ENCODE results near the gene ADAMTS7. TPM values are rescaled to one million over a fixed set of nuclear protein-coding genes. Genes with fewer than 3 reads are reported as not detected.

ADAMTS7 gene
- total and polyA plus RNA-seq, 2 of the 13 experiments (the other 11 are each of a cell fraction or from before 2014, with no cell fraction given), result 0.09 to 0.12 TPM

GRCh38 chr15:78712797-78713515, 98.3 kb downstream of the ADAMTS7 start:
- H3K27me3 ChIP-seq (ENCODE audit: control insufficient read depth in 1 of 2, insufficient read depth in 2 of 2, low read length in 2 of 2), result no peaks in the 10 kb centered on the region; a peak in 1 of 5 replicates
- peak; percentile 12; the same call in 1 of the 2 replicates for TF ChIP-seq MAFF (IDR thresholded peaks at IDR 0.05; ENCODE audit: low read depth, low read length)
- TF ChIP-seq ZNF547 (CRISPR knock-in tag; IDR thresholded peaks at IDR 0.05), result no peak
- H3K4me1 ChIP-seq (ENCODE audit: insufficient read depth, low read length), result peaks cover 6% of the 10 kb centered on the region
- peak overlapping the region; percentile 27 for H2AFZ ChIP-seq (ENCODE audit: low read length)
- DNase-seq (ENCODE audit: low spot score) (no peak), ATAC-seq (no peak), FAIRE-seq (no peak)
- ChIA-PET POLR2A (no interaction called here), CTCF (ENCODE audit: low intra/inter-chr PET ratio, low total read pairs) (no interaction called here)
- intact Hi-C loops (cut with micrococcal nuclease; ENCODE audit: unreplicated experiment) (no loop called here), in situ Hi-C loops (cut with HindIII; ENCODE audit: extremely low pct_ligation_motif_present, low pct_unique_long_range_greater_than_20kb) (loop anchor here (10.0 kb wide), 1 partner anchor 408 kb away; no protein-coding TSS in a partner anchor)
- BruUV-seq (replicated peaks), result no TSS peak
- no peaks in the 10 kb centered on the region for H3K9me3 ChIP-seq (ENCODE audit: low read length)
- no peak overlapping the region for H3K4me2 ChIP-seq (ENCODE audit: low read depth, low read length)
- WGBS (ENCODE audit: low lambda C conversion rate), result 15% methylated on average over 8 of the region's 8 CpGs
- H3K27ac ChIP-seq (ENCODE audit: extremely low read length, insufficient read depth, low read length), result no peak overlapping the region
- H3K79me2 ChIP-seq (ENCODE audit: insufficient read depth, low read length), result no peaks in the 10 kb centered on the region
- H4K20me1 ChIP-seq (ENCODE audit: insufficient read depth, low read length), result no peaks in the 10 kb centered on the region
- H3K4me3 ChIP-seq (replicated peaks in 1 of 3; ENCODE audit: insufficient read depth in 1 of 3, low read depth in 2 of 3, low read length in 3 of 3), result no peak overlapping the region
- no peak overlapping the region for H3K9ac ChIP-seq (ENCODE audit: insufficient read depth, low read depth, low read length)
- H3K36me3 ChIP-seq (replicated peaks in 1 of 2; ENCODE audit: control insufficient read depth in 1 of 2, insufficient read depth in 2 of 2, low read length in 2 of 2), result no peaks in the 10 kb centered on the region

GRCh38 chr15:78711638-78712037, 99.6 kb downstream of the ADAMTS7 start:
- H3K36me3 ChIP-seq (replicated peaks in 1 of 2; ENCODE audit: control insufficient read depth in 1 of 2, insufficient read depth in 2 of 2, low read length in 2 of 2), result no peaks in the 10 kb centered on the region
- ATAC-seq, result no peak
- H4K20me1 ChIP-seq (ENCODE audit: insufficient read depth, low read length), result no peaks in the 10 kb centered on the region
- H3K79me2 ChIP-seq (ENCODE audit: insufficient read depth, low read length), result no peaks in the 10 kb centered on the region
- FAIRE-seq, result no peak
- no peak overlapping the region for H3K9ac ChIP-seq (ENCODE audit: insufficient read depth, low read depth, low read length)
- no TSS peak for BruUV-seq (replicated peaks)
- WGBS (ENCODE audit: low lambda C conversion rate), result 7% methylated on average over 2 of the region's 2 CpGs
- no peaks in the 10 kb centered on the region; a peak in 1 of 5 replicates for H3K27me3 ChIP-seq (ENCODE audit: control insufficient read depth in 1 of 2, insufficient read depth in 2 of 2, low read length in 2 of 2)
- ChIA-PET CTCF (ENCODE audit: low intra/inter-chr PET ratio, low total read pairs) (no interaction called here), POLR2A (no interaction called here)
- no peak overlapping the region for H2AFZ ChIP-seq (ENCODE audit: low read length)
- in situ Hi-C loops (cut with HindIII; ENCODE audit: extremely low pct_ligation_motif_present, low pct_unique_long_range_greater_than_20kb) (loop anchor here (10.0 kb wide), 1 partner anchor 407 kb away; no protein-coding TSS in a partner anchor), intact Hi-C loops (cut with micrococcal nuclease; ENCODE audit: unreplicated experiment) (no loop called here)
- no peak overlapping the region for H3K27ac ChIP-seq (ENCODE audit: extremely low read length, insufficient read depth, low read length)
- peak overlapping the region; percentile 23; the same call in 1 of the 2 replicates for H3K4me2 ChIP-seq (ENCODE audit: low read depth, low read length)
- H3K4me1 ChIP-seq (ENCODE audit: insufficient read depth, low read length), result peaks cover 6% of the 10 kb centered on the region
- no peak for DNase-seq (ENCODE audit: low spot score)
- H3K9me3 ChIP-seq (ENCODE audit: low read length), result no peaks in the 10 kb centered on the region
- H3K4me3 ChIP-seq (replicated peaks in 1 of 3; ENCODE audit: insufficient read depth in 1 of 3, low read depth in 2 of 3, low read length in 3 of 3), result no peak overlapping the region
- TF ChIP-seq JUNB (CRISPR knock-in tag; IDR thresholded peaks at IDR 0.05; ENCODE audit: borderline replicate concordance), result no peak
- 0 out of 2 replicates have a peak, but pooled peaks have one; percentile 8 for TF ChIP-seq CEBPB (IDR thresholded peaks at IDR 0.05; ENCODE audit: borderline replicate concordance, low read depth, low read length)
- no peak for TF ChIP-seq FOXP1 (IDR thresholded peaks at IDR 0.05)
- TF ChIP-seq FOXP1 (CRISPR knock-in tag; IDR thresholded peaks at IDR 0.05), result peak; percentile 23; the same call in 1 of the 2 replicates
- TF ChIP-seq CTCF (CRISPR knock-in tag; IDR thresholded peaks at IDR 0.05), result peak; percentile 35
- TF ChIP-seq ZNF407 (CRISPR knock-in tag; IDR thresholded peaks at IDR 0.05; ENCODE audit: not compliant biosample characterization), result no peak
